Retinal pigment epithelial cell (primary cell): ENCODE results near the gene TMED1.

ENCODE experiments used
- DNase-seq: peaks from one replicate; pipeline ENCODE4 v3.0.0-alpha.2; 2010; ENCODE audit warnings: low read depth
- H3K4me3 ChIP-seq: 2 replicates; pipeline ENCODE4 v1.5.1; 2011; ENCODE audit warnings: mild to moderate bottlenecking, low read length, control low read depth, moderate library complexity
- CTCF ChIP-seq: conservative IDR thresholded peaks from 2 replicates; pipeline ENCODE4 v1.5.1; 2011; ENCODE audit warnings: low read depth, low read length, control low read depth, inconsistent platforms

TMED1 gene

GRCh38 chr19:10812196-10812595 is 23.8 kb downstream of the TMED1 start:
- no peak for DNase-seq
- no peak overlapping the region for H3K4me3 ChIP-seq
- no peak for TF ChIP-seq CTCF

DNA sequence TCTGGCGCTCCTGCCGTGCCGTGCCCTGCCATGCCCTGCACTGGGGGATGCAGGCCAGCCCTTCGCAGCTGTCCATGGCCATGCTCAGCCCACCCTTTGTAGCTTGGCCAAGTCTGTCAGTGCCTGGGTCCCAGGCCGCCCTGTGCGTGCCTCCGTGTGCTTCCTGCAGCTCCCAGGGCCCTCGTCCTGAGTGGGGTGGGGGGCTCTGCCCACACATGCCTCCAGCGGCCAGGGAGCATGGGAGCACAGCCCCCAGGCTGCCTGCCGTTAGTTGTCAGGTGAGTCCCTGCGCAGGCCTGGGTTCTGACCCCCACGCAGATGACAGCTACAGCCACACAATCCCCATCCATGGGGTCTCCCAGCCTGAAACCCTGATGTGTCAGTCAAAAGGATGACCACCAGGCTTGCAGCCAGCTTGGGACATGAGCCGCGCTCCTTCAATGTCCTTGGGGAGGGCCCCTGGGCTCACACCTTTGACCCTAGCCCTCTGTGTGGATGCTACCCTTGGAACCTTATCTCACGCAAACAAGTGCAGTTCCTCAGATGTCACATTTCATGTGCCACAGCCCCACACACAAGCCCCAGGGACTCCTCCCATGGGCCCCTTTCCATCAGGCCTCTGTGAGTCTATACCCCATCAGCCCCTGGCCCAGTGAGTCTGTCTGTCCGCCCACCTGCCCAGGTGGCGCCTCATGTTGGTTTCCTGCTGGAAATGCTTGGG is 24.5 kb downstream of the TMED1 start:
- DNase-seq = no peak
- no peak for TF ChIP-seq CTCF
- no peak overlapping the region for H3K4me3 ChIP-seq

- no peak overlapping the region for H3K4me3 ChIP-seq
- no peak for TF ChIP-seq CTCF
- DNase-seq = no peak
These were observed 26.2 kb downstream of the TMED1 start for GRCh38 chr19:10809651-10810285.

- no peak for TF ChIP-seq CTCF
- H3K4me3 ChIP-seq = no peak overlapping the region
- no peak for DNase-seq
These were observed 26.9 kb downstream of the TMED1 start for GRCh38 chr19:10808937-10809649.

DNA sequence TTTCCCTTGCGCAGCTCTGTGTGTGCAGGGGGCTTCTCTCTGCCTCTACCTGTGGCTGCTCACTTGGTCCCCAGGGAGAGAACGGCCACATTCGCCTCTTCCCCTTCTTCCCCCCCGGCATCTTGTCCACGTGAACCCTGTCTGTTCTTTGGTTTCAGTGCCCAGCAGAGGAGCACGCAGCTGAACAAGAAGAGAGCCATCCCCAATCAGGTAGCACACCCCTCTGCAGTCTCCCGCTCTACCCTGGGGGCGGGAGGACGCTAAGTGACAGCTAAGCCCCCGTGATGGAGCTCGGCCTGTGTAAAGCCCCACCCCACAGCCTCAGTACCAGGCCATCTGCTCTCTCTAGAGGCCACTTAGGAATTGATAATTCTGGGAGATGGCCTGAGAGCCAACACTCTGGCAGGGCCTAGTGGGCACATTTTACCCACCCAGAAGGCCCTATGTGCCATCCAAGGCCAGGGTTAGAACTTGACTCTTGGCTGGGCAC is 30.2 kb downstream of the TMED1 start:
- H3K4me3 ChIP-seq = no peak overlapping the region
- TF ChIP-seq CTCF = no peak
- no peak for DNase-seq

DNA sequence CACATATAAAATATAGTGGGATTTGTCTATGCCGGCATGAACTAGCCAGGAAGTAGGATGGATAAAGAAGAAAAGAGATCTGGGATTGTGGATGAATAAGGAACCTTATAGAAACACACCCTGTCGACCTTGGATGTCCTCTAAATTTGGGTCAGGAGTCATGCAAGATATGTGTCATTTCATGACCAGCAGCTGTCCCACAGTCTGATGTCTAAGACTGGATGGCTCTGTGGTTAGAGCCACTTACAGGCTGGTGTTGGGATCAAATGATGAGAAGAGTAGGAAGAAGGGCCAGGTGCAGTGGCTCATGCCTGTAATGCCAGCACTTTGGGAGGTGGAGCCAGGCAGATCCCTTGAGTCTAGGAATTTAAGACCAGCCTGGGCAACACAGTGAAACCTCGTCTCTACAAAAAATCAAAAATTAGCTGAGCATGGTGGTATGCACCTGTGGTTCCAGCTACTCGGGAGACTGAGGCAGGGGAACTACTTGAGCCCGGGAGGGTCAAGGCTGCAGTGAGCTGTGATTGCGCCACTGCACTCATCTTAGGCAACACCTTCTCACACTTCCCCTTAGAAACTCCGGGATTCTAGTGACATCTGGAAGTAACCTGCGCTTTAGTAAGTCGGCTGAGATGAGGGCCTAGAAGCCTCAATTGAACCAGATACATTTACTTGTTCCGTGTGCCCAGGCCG is 30.8 kb downstream of the TMED1 start:
- no peak overlapping the region for H3K4me3 ChIP-seq
- TF ChIP-seq CTCF = no peak
- DNase-seq = no peak
